Spleen (tissue), 7 donors: ENCODE measurements around the gene PGRMC2.

Source experiments
- POLR2A ChIP-seq, 3 donors: fragments of 450-650 bp; IDR thresholded peaks; one replicate each; pipeline ENCODE4 v1.5.1; 2017; ENCODE audit warnings: antibody characterized with exemption in 3 of 3, mild to moderate bottlenecking in 1 of 3
- POLR2AphosphoS5 ChIP-seq, 3 donors: sonication (generic); formaldehyde crosslinking; IDR thresholded peaks; one replicate each; pipeline ENCODE4 v1.5.1; 2017; ENCODE audit warnings: antibody characterized with exemption in 3 of 3
- TF ChIP-seq, protein P1 (sequence below), 11 experiments: fragments of 200-600 bp in 7 of 11; fragments of 450-650 bp in 4 of 11; sonication (generic) in 4 of 11; IDR thresholded peaks in 8 of 11; conservative IDR thresholded peaks in 3 of 11; 1 replicate in 7 of 11; 2 replicates in 4 of 11; pipeline versions ENCODE4 v1.4.0 to v1.8.0; 2016 to 2021; ENCODE audit warnings: antibody characterized with exemption in 11 of 11, inconsistent platforms in 4 of 11, mild to moderate bottlenecking in 1 of 11
- donor health status: DM: no; HTN: no; CAD: no; lungs with moderate emphysema.
- donor health status: DM: no; HTN: no; CAD: no.
- donor health status: DM: no; HTN: no; CAD: no.

DNA sequence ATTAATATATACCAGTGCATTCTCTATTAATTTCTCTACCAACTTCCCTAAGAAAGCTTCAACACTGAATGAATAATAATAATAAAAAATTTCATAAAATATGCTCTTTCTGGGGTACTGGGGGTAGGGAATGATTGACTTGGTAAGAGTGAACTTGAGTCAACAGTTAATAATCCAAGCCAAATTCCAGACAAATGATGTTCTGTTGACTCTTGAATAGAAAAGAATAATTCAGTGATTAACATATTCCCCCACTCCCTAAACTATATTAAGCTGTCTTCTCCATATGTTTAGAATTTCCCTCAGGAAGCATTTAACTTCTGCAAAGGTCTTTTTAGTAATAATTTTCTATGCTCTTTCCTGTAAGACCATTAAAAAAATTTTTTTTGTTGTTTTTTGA lies 12.3 kb downstream of the PGRMC2 start:
- TF ChIP-seq POLR2A (IDR thresholded peaks at IDR 0.05) (no peak), POLR2AphosphoS5 (IDR thresholded peaks at IDR 0.05) (no peak)
- TF ChIP-seq, protein P1, sequence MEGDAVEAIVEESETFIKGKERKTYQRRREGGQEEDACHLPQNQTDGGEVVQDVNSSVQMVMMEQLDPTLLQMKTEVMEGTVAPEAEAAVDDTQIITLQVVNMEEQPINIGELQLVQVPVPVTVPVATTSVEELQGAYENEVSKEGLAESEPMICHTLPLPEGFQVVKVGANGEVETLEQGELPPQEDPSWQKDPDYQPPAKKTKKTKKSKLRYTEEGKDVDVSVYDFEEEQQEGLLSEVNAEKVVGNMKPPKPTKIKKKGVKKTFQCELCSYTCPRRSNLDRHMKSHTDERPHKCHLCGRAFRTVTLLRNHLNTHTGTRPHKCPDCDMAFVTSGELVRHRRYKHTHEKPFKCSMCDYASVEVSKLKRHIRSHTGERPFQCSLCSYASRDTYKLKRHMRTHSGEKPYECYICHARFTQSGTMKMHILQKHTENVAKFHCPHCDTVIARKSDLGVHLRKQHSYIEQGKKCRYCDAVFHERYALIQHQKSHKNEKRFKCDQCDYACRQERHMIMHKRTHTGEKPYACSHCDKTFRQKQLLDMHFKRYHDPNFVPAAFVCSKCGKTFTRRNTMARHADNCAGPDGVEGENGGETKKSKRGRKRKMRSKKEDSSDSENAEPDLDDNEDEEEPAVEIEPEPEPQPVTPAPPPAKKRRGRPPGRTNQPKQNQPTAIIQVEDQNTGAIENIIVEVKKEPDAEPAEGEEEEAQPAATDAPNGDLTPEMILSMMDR (IDR thresholded peaks at IDR 0.05 in 8 of 11, conservative IDR thresholded peaks at IDR 0.05 in 3 of 11): no peak
